ENCODE results near the gene PIKFYVE.

DNA sequence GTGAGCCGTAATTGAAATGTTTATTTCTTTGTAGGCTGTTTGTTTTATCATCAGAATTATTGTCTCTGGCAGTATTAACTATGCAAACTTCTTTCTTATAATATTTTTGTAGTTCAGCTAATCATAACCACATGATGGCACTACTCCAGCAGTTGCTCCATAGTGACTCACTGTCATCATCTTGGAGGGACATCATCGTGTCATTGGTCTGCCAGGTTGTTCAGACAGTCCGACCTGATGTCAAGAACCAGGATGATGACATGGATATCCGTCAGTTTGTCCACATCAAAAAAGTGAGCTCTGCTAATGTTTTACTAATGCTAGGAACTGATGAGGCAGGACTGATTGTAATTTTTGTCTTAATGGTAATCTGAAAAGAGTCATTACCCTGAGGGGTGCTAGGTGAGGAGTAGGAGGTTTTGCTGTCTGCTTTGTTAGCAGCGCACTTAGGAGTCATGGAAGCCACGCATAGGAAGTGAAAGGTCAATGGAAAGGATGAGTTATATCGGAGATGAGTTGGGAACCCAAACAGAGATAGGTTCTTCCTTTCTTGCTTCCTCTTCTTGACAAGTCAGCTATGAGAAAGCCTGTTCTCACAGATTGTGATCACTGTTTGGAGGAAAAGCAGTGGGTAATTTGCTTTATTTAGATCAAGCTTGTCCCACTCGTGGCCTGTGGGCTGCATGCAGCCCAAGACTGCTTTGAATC, 49.2 kb downstream of the PIKFYVE start:
- TF ChIP-seq CTCF (IDR thresholded peaks at IDR 0.05) (no peak), POLR2AphosphoS5 (IDR thresholded peaks at IDR 0.05) (no peak), POLR2A (IDR thresholded peaks at IDR 0.05) (no peak), EP300 (IDR thresholded peaks at IDR 0.05; ENCODE audit: low read depth) (no peak)
